ENCODE measurements around the gene GPS1. TPM values are rescaled to one million over a fixed set of nuclear protein-coding genes. Genes with fewer than 3 reads are reported as not detected.

GPS1 gene
- total and polyA plus RNA-seq, 4 donors, result 53.9 to 66.3 (median 58.8) TPM

DNA sequence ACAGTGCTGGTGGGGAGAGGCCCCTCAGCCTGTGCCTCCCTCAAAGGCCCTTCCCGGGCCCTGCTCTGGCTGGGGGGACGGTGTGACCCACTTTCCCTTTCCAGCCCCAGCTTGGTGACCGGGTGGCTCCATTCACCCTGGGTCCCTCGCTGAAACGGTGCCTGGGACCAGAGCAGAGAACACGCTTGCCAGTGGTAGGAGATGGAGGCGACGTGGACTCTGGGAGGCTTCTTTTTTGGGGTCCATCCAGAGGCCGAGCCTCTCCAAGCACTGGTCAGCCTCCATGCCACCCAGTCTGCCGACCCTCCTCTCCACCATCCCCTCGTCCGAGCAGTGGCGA, 36.8 kb upstream of the GPS1 start:
- WGBS, result 91% methylated on average over 13 of the region's 13 CpGs
- DNase-seq (ENCODE audit: low spot score), result no peak
- H3K4me1 ChIP-seq (ENCODE audit: control insufficient read depth in 4 of 4, insufficient read depth in 4 of 4, low read length in 3 of 4), result peaks cover 0 to 8% (median 1%) of the 10 kb centered on the region in 4 donors
- TF ChIP-seq FOXA2 (IDR thresholded peaks at IDR 0.05) (no peak), GABPA (IDR thresholded peaks at IDR 0.05 in 1 of 2, conservative IDR thresholded peaks at IDR 0.05 in 1 of 2) (no peak), JUND (IDR thresholded peaks at IDR 0.05) (no peak), FOXA1 (IDR thresholded peaks at IDR 0.05) (no peak), RAD21 (IDR thresholded peaks at IDR 0.05) (no peak), HNF4A (conservative IDR thresholded peaks at IDR 0.05) (no peak), NR2F2 (IDR thresholded peaks at IDR 0.05) (no peak), YY1 (IDR thresholded peaks at IDR 0.05) (no peak), HNF4G (IDR thresholded peaks at IDR 0.05) (no peak), TAF1 (conservative IDR thresholded peaks at IDR 0.05) (no peak), RXRA (IDR thresholded peaks at IDR 0.05) (no peak), EGR1 (IDR thresholded peaks at IDR 0.05; ENCODE audit: low read depth in 2 of 2) (no peak), SP1 (IDR thresholded peaks at IDR 0.05) (no peak)
- TF ChIP-seq, protein P1, sequence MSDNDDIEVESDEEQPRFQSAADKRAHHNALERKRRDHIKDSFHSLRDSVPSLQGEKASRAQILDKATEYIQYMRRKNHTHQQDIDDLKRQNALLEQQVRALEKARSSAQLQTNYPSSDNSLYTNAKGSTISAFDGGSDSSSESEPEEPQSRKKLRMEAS (IDR thresholded peaks at IDR 0.05), result no peak
- TF ChIP-seq, protein P2, sequence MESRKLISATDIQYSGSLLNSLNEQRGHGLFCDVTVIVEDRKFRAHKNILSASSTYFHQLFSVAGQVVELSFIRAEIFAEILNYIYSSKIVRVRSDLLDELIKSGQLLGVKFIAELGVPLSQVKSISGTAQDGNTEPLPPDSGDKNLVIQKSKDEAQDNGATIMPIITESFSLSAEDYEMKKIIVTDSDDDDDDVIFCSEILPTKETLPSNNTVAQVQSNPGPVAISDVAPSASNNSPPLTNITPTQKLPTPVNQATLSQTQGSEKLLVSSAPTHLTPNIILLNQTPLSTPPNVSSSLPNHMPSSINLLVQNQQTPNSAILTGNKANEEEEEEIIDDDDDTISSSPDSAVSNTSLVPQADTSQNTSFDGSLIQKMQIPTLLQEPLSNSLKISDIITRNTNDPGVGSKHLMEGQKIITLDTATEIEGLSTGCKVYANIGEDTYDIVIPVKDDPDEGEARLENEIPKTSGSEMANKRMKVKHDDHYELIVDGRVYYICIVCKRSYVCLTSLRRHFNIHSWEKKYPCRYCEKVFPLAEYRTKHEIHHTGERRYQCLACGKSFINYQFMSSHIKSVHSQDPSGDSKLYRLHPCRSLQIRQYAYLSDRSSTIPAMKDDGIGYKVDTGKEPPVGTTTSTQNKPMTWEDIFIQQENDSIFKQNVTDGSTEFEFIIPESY (IDR thresholded peaks at IDR 0.05), result no peak
- TF ChIP-seq, protein P3, sequence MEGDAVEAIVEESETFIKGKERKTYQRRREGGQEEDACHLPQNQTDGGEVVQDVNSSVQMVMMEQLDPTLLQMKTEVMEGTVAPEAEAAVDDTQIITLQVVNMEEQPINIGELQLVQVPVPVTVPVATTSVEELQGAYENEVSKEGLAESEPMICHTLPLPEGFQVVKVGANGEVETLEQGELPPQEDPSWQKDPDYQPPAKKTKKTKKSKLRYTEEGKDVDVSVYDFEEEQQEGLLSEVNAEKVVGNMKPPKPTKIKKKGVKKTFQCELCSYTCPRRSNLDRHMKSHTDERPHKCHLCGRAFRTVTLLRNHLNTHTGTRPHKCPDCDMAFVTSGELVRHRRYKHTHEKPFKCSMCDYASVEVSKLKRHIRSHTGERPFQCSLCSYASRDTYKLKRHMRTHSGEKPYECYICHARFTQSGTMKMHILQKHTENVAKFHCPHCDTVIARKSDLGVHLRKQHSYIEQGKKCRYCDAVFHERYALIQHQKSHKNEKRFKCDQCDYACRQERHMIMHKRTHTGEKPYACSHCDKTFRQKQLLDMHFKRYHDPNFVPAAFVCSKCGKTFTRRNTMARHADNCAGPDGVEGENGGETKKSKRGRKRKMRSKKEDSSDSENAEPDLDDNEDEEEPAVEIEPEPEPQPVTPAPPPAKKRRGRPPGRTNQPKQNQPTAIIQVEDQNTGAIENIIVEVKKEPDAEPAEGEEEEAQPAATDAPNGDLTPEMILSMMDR (IDR thresholded peaks at IDR 0.05; ENCODE audit: low read depth, low read length, missing input control), result no peak
- TF ChIP-seq, protein P4, sequence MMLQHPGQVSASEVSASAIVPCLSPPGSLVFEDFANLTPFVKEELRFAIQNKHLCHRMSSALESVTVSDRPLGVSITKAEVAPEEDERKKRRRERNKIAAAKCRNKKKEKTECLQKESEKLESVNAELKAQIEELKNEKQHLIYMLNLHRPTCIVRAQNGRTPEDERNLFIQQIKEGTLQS (IDR thresholded peaks at IDR 0.05), result no peak
- H3K27me3 ChIP-seq (ENCODE audit: control insufficient read depth in 4 of 4, insufficient read depth in 4 of 4, low read length in 3 of 4), result no peaks in the 10 kb centered on the region
- H3K9ac ChIP-seq (ENCODE audit: low read depth in 1 of 2, low read length in 2 of 2), result no peak overlapping the region
- no peaks in the 10 kb centered on the region for H3K9me3 ChIP-seq (ENCODE audit: control insufficient read depth in 4 of 4, low read length in 3 of 4)
- no peak overlapping the region for H3K4me3 ChIP-seq (ENCODE audit: low read depth in 1 of 3, low read length in 3 of 3)
- H3K36me3 ChIP-seq (ENCODE audit: control insufficient read depth in 4 of 4, insufficient read depth in 3 of 4, low read depth in 1 of 4, low read length in 3 of 4), result peaks cover 0 to 7% (median 3%) of the 10 kb centered on the region in 4 donors
- H3K27ac ChIP-seq (ENCODE audit: low read depth in 1 of 2, low read length in 2 of 2), result no peak overlapping the region

DNA sequence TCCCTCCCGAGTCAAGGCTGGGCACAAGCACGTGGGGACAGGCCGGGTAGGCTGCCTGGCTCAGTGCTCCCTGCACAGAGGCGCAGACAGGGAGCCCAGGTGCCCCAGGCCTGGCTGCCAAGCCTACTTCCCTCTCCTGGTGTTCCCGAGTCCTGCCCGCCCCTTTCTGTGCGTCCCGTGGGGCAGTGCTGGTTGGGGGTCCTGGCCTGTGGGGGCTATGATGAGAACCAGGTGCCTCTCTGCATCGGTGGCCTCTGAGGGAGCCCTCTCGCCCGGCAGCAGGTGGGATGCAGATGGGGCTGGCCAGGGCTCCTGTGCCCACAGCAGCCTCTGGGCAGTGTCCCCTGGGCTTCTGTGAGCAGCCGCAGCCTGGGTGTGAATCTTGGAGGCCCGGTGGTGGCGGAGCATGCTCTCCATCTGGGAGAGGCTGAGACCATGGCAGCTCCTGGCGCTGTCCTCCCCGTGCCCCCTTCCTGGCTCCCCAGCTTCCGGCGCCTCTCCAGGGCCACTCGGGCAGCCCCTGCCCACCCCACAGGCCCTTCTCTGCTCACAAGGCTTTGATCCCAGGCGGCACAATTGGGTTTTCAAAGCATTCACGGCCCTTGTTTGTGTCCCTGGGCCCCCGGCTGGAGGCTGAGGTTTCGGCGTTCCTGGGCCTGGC, 36.3 kb upstream of the GPS1 start:
- 90% methylated on average over 24 of the region's 24 CpGs for WGBS
- H3K9ac ChIP-seq (ENCODE audit: low read depth in 1 of 2, low read length in 2 of 2), result no peak overlapping the region
- H3K27ac ChIP-seq (ENCODE audit: low read depth in 1 of 2, low read length in 2 of 2), result no peak overlapping the region
- no peaks in the 10 kb centered on the region for H3K27me3 ChIP-seq (ENCODE audit: control insufficient read depth in 4 of 4, insufficient read depth in 4 of 4, low read length in 3 of 4)
- no peak for DNase-seq (ENCODE audit: low spot score)
- peaks cover 0 to 13% (median 5%) of the 10 kb centered on the region in 4 donors for H3K4me1 ChIP-seq (ENCODE audit: control insufficient read depth in 4 of 4, insufficient read depth in 4 of 4, low read length in 3 of 4)
- TF ChIP-seq HNF4A (conservative IDR thresholded peaks at IDR 0.05), result no peak
- TF ChIP-seq GABPA (IDR thresholded peaks at IDR 0.05 in 1 of 2, conservative IDR thresholded peaks at IDR 0.05 in 1 of 2), result no peak
- no peak for TF ChIP-seq HNF4G (IDR thresholded peaks at IDR 0.05)
- TF ChIP-seq RAD21 (IDR thresholded peaks at IDR 0.05), result no peak
- TF ChIP-seq EGR1 (IDR thresholded peaks at IDR 0.05; ENCODE audit: low read depth in 2 of 2), result no peak
- TF ChIP-seq, protein P2 (IDR thresholded peaks at IDR 0.05), result no peak
- H3K4me3 ChIP-seq (ENCODE audit: low read depth in 1 of 3, low read length in 3 of 3), result no peak overlapping the region
- no peaks in the 10 kb centered on the region for H3K9me3 ChIP-seq (ENCODE audit: control insufficient read depth in 4 of 4, low read length in 3 of 4)
- peaks cover 0 to 7% (median 3%) of the 10 kb centered on the region in 4 donors for H3K36me3 ChIP-seq (ENCODE audit: control insufficient read depth in 4 of 4, insufficient read depth in 3 of 4, low read depth in 1 of 4, low read length in 3 of 4)

All from liver (tissue), 9 donors.